Effector CD8-positive, alpha-beta T cell (primary cell): ENCODE measurements around the gene BMPR1A.
"Not testable (repeated sequence)": the region's sequence is repeated elsewhere in the genome, so short reads cannot be mapped to it uniquely, and the experiment has no call there.

Experiments used
- DNase-seq: peaks from one replicate; lab custom pipeline; 2025; lab: John Stamatoyannopoulos, UW

The BMPR1A gene

GRCh38 chr10:86730227-86730626, 26.2 kb upstream of the BMPR1A start:
- no peak for DNase-seq

DNA sequence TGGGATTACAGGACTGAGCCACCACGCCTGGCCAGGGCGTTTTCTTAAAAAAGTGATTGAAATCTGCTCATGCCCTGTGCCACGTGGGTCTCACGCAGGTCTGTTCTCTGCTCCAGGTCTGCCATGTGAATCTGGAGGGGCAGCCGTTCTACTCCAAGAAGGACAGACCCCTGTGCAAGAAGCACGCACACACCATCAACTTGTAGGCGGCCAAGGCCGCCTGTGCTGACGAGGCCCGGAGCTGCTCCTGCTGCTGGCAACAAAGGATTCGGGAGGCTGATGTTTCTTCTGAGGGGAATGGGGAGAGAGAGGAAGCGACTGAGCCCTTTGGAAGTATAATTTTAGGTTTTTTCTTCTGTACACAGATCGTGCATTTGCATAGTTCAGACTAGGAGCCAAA, 23.6 kb upstream of the BMPR1A start:
- no peak for DNase-seq

- DNase-seq = no peak
Observed at GRCh38 chr10:86733260-86733671, 23.2 kb upstream of the BMPR1A start.

- no peak for DNase-seq
Observed at GRCh38 chr10:86734207-86734988, 22.0 kb upstream of the BMPR1A start.

DNA sequence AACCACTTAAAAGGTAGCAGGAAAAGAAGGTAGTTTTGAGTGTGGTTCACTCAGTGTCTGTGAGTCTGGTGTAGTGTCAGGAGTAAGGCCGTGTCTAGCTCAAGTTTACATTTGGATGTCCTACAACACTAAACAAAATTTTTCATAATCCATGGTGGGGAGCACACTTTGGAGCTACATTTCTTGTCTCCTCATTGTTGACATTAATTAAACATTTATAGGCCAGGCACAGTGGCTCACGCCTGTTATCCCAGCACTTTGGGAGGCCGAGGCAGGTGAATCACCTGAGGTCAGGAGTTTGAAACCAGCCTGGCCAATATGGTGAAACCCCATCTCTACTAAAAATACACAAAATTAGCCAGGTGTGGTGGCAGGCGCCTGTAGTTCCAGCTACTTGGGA, 21.1 kb upstream of the BMPR1A start:
- DNase-seq = not testable (repeated sequence)

DNA sequence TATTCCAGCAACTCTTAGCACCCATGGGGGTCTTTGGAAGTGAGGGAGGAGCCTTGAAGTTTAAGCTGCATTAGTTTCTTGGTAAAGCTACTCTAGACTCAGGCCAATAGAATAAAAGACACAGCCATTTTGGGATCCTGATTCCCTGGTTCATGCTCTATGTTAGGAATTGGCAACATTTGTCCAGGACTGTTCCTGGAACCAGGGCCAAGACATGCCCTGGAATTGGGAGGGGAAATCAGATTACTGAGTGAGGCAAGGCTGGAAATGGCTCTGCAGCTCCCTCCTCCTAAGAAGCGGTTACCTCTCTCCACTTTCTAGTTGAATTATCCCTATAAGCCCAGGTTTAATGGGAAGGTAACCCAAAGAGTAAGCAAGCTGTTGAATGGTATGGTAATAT, 14.2 kb upstream of the BMPR1A start:
- no peak for DNase-seq

DNA sequence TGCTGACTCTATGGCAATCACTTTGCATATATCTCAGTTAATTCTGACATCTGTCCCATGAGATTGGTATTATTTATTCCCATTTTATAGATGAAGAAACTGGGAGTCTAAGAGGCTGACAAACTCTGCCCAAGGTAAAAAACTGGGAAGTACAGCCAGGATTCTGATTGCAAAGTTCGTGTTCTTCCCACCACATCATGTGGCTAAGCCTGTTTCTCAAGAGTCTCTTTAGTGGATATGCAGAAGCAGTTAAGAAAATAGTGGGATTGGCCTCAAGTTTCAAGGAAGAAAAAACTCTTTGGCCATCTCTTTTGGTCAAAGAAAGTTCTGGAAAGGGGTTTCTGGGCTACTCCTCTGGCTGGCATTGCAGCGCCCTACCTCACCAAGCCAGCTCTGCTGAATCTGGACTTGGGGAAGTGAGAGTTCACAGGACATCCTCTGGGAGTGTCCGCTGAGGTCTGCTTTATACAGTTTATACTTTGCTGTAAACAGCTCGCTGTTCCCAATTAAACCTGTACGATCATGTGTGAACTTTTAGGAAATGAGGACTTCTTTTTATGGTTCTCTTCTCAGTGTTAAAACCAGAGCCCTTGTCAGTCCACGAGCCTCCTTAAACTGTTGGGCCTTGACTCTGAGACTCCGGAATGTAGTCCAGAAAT, 12.2 kb upstream of the BMPR1A start:
- no peak for DNase-seq

DNA sequence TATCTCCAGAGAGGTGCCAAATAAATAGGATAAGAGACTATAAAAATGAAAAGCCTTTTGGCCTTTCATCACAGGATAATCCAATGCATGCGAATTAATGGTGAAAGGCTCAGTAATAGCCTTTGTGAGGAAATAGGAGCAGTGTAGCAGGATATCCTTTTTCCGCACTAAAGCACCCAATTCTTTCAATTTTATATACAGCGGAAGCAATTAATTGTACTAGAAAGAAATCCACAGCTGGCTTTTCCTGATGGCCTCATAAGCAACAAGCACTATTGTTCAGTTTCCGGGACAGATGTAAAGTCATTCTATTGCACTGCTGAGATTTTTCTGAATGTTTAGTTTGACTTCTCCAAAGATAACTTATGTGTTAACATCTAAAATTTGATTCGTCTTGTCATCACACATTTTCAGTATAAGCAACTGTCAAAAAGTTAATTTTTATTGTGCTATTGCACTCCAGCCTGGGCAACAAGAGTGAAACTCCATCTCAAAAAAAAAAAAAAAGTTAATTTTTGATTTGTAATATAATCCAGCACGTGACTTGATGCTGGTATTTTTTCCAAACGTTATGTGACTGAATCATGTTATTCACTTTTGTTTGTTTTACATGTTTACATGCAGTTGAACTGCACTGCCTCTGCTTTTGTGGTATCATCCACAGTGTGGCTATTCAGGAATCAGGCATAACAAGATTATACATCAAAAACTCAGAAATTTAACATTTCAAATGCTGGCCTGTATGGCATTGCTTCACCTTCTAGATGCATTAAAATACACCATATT, 8.4 kb upstream of the BMPR1A start:
- DNase-seq = no peak

GRCh38 chr10:86749854-86750253, 6.6 kb upstream of the BMPR1A start:
- no peak for DNase-seq

GRCh38 chr10:86751477-86751876, 4.9 kb upstream of the BMPR1A start:
- DNase-seq = no peak

GRCh38 chr10:86752311-86752710, 4.1 kb upstream of the BMPR1A start:
- no peak for DNase-seq

GRCh38 chr10:86753051-86753450, 3.4 kb upstream of the BMPR1A start:
- DNase-seq = no peak

- DNase-seq = no peak
Observed at GRCh38 chr10:86753638-86754434, 2.6 kb upstream of the BMPR1A start.

GRCh38 chr10:86755454-86755739, 1.0 kb upstream of the BMPR1A start:
- no peak for DNase-seq

GRCh38 chr10:86755740-86756510, 494 bp upstream of the BMPR1A start:
- peak; percentile 74 for DNase-seq

DNA sequence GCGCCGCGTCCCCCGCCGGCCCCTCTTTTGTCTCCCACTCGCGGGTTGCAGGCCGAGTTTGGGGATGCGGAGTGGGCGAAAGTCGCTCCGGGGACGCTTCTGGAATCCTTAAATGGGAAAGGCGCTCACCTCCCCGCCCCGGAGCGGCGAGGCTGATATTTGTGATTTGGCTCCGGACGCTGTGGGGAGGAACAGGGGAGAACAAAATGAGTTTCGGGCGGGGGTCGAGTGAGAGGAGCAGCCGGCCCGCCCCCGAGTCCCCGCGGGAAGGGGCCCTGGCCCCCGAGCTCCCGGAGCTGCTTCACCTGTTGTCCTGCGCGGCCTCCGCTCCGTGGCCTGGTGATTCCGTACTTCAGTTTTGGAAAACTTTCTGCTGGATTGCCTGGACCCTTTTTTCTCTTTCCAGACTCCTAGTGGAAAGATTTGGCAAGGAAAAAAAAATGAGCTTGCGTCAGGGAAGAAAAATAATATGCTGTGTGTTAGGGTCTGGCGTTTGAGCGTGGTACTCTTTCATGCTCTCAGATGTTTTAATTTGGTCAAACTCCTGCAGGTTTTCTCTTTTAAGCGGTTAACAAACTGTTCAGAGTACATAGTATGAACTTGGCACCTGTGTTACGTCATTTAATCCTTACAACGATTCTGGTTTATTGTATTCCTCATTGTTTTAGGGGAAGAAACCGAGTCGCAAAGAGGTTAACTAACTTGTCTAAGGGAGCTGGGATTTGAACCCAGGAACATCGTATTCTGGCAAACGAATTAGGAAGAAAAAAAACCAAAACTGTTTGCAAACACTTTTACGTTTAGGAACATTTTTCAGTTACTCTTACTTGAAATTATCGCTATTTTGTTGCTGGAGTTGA, 924 bp downstream of the BMPR1A start:
- DNase-seq = no peak

- no peak for DNase-seq
Observed at GRCh38 chr10:86758189-86759072, 2.0 kb downstream of the BMPR1A start.

DNA sequence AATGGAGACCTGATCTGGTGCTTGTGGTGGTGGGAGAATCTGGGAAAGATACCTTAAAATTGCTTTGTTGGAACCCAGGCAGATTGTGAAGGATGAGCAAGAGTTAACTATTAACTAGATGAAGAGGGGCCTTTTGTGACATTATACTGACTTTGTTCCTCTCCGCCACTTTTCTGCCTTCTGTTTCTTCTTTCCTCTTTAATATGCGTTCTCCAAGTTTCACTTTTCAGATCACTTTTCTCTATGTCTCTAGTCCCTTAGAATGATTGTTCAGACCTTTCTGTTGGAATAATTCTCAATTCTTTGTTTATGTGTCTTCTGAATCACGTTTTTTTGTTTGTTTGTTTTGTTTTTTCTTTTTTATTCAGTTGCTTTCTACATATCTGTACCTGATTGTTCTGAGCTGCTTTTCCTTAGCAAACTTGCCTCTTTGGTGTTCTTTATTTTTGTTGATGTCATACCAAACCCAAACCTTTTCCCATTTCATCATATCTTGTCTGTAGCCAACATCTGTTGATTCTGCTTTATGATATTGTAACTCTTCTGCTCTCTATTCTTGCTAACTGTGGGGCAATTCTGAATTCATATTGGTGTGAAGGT, 2.8 kb downstream of the BMPR1A start:
- DNase-seq = no peak

- no peak for DNase-seq
Observed at GRCh38 chr10:86763404-86763803, 7.0 kb downstream of the BMPR1A start.
